ENCODE results near the gene ELANE.
"Not testable (repeated sequence)": the region's sequence is repeated elsewhere in the genome, so short reads cannot be mapped to it uniquely, and the experiment has no call there.

ELANE gene

GRCh38 chr19:842802-843179 lies 9.3 kb upstream of the ELANE start:
- not testable (repeated sequence) for DNase-seq (ENCODE audit: low read depth, low spot score)

- no peak for DNase-seq (ENCODE audit: low read depth, low spot score)
Observed at GRCh38 chr19:843180-843835, 8.8 kb upstream of the ELANE start.

GRCh38 chr19:843836-844545 lies 8.1 kb upstream of the ELANE start:
- DNase-seq (ENCODE audit: low read depth, low spot score) = no peak

GRCh38 chr19:844546-844971 lies 7.5 kb upstream of the ELANE start:
- DNase-seq (ENCODE audit: low read depth, low spot score) = no peak

GRCh38 chr19:845707-846521 lies 6.2 kb upstream of the ELANE start:
- DNase-seq (ENCODE audit: low read depth, low spot score) = no peak

GRCh38 chr19:848386-848921 lies 3.6 kb upstream of the ELANE start:
- no peak for DNase-seq (ENCODE audit: low read depth, low spot score)

GRCh38 chr19:849195-849594 lies 2.9 kb upstream of the ELANE start:
- not testable (repeated sequence) for DNase-seq (ENCODE audit: low read depth, low spot score)

GRCh38 chr19:850221-850978 lies 1.7 kb upstream of the ELANE start:
- DNase-seq (ENCODE audit: low read depth, low spot score) = no peak

- no peak for DNase-seq (ENCODE audit: low read depth, low spot score)
Observed at GRCh38 chr19:850979-851335, 1.1 kb upstream of the ELANE start.

GRCh38 chr19:853014-853585 lies 997 bp downstream of the ELANE start:
- DNase-seq (ENCODE audit: low read depth, low spot score) = no peak

- not testable (repeated sequence) for DNase-seq (ENCODE audit: low read depth, low spot score)
Observed at GRCh38 chr19:853614-854220, 1.6 kb downstream of the ELANE start.

- DNase-seq (ENCODE audit: low read depth, low spot score) = no peak
Observed at GRCh38 chr19:854549-854948, 2.4 kb downstream of the ELANE start.

- DNase-seq (ENCODE audit: low read depth, low spot score) = no peak
Observed at GRCh38 chr19:855142-855541, 3.0 kb downstream of the ELANE start.

- DNase-seq (ENCODE audit: low read depth, low spot score) = no peak
Observed at GRCh38 chr19:855566-856120, 3.5 kb downstream of the ELANE start.

- DNase-seq (ENCODE audit: low read depth, low spot score) = no peak
Observed at GRCh38 chr19:858284-858683, 6.2 kb downstream of the ELANE start.

- no peak for DNase-seq (ENCODE audit: low read depth, low spot score)
Observed at GRCh38 chr19:858868-859843, 7.1 kb downstream of the ELANE start, which contains the start of gene CFD. CFD (plus strand) TSS chr19:859664; CDS start chr19:859690, 26 bp downstream.

- no peak for DNase-seq (ENCODE audit: low read depth, low spot score)
Observed at GRCh38 chr19:861141-861755, 9.1 kb downstream of the ELANE start.

- DNase-seq (ENCODE audit: low read depth, low spot score) = no peak
Observed at GRCh38 chr19:861756-862580, 9.9 kb downstream of the ELANE start.
